Glutamatergic neuron (in vitro differentiated cells): ENCODE results near the gene NFASC. TPM values are rescaled to one million over a fixed set of nuclear protein-coding genes. Genes with fewer than 3 reads are reported as not detected.

Experiments
- DNase-seq: peaks from one replicate; pipeline ENCODE4 v3.0.0; 2022
- H3K27ac Mint-ChIP-seq: one replicate; pipeline ENCODE4 v1.8.0; 2020; ENCODE audit warnings: mild to moderate bottlenecking, mixed read lengths, inconsistent platforms; ENCODE audit not compliant: unreplicated experiment
- H3K27me3 Mint-ChIP-seq: one replicate; pipeline ENCODE4 v1.8.0; 2020; ENCODE audit warnings: mild to moderate bottlenecking, moderate library complexity, mixed read lengths, inconsistent platforms; ENCODE audit not compliant: unreplicated experiment
- H3K36me3 Mint-ChIP-seq: one replicate; pipeline ENCODE4 v1.8.0; 2020; ENCODE audit warnings: mild to moderate bottlenecking, mixed read lengths, inconsistent platforms; ENCODE audit not compliant: unreplicated experiment
- H3K4me1 Mint-ChIP-seq: one replicate; pipeline ENCODE4 v1.8.0; 2020; ENCODE audit warnings: mild to moderate bottlenecking, low read depth, mixed read lengths, inconsistent platforms; ENCODE audit not compliant: unreplicated experiment
- H3K4me3 Mint-ChIP-seq: one replicate; pipeline ENCODE4 v1.8.0; 2020; ENCODE audit warnings: mild to moderate bottlenecking, mixed read lengths, inconsistent platforms; ENCODE audit not compliant: unreplicated experiment
- H3K9me3 Mint-ChIP-seq: one replicate; pipeline ENCODE4 v1.8.0; 2020; ENCODE audit warnings: mild to moderate bottlenecking, moderate library complexity, mixed read lengths, inconsistent platforms; ENCODE audit not compliant: unreplicated experiment
- total RNA-seq: library from RNA; stranded (reverse); fragmentation: NEBNext Ultra II Directional; extraction: Animal tissue kit (Norgen Biotek cat#: 25700); gene quantifications from one replicate; pipeline ENCODE4 v1.2.1, GENCODE V29; 2021; ENCODE audit not compliant: unreplicated experiment
- TF ChIP-seq, protein P1 (sequence below): fragments of 200-600 bp; sonication (generic); IDR thresholded peaks from one replicate; pipeline ENCODE4 v1.5.0; 2021; ENCODE audit not compliant: partially characterized antibody, unreplicated experiment

The NFASC gene
- total RNA-seq, 1 donor from 2014 or later, result 301 TPM

DNA sequence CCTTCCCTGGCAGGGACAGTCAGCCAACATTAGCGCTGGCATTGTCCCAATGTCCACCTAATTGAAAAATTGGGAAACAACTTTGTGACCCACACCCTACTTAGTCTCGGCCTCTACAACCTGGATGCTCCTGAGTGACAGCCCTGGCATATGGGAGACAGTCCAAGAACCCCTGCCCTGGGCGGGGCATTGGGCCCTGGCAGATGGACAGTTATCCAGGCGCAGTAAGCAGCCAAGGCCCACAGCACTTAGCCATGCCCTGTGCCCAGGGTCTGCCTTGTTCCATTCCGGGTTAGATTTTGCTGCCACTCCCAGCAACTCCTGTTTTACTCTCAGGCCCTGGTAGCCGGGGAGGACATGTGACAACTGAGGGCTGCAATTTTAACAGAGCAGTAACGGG is 50.3 kb downstream of the NFASC start:
- Mint-ChIP-seq H3K9me3 (peaks cover 19% of the 10 kb centered on the region), H3K36me3 (peaks cover 9% of the 10 kb centered on the region), H3K27ac (no peak overlapping the region), H3K27me3 (peaks cover 9% of the 10 kb centered on the region), H3K4me1 (peaks cover 49% of the 10 kb centered on the region), H3K4me3 (no peak overlapping the region)
- TF ChIP-seq, protein P1, sequence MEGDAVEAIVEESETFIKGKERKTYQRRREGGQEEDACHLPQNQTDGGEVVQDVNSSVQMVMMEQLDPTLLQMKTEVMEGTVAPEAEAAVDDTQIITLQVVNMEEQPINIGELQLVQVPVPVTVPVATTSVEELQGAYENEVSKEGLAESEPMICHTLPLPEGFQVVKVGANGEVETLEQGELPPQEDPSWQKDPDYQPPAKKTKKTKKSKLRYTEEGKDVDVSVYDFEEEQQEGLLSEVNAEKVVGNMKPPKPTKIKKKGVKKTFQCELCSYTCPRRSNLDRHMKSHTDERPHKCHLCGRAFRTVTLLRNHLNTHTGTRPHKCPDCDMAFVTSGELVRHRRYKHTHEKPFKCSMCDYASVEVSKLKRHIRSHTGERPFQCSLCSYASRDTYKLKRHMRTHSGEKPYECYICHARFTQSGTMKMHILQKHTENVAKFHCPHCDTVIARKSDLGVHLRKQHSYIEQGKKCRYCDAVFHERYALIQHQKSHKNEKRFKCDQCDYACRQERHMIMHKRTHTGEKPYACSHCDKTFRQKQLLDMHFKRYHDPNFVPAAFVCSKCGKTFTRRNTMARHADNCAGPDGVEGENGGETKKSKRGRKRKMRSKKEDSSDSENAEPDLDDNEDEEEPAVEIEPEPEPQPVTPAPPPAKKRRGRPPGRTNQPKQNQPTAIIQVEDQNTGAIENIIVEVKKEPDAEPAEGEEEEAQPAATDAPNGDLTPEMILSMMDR, result no peak
- DNase-seq, result no peak

GRCh38 chr1:204921855-204922516 is 51.3 kb downstream of the NFASC start:
- Mint-ChIP-seq H3K27me3 (peaks cover 9% of the 10 kb centered on the region), H3K9me3 (peaks cover 19% of the 10 kb centered on the region), H3K36me3 (peaks cover 9% of the 10 kb centered on the region), H3K4me3 (peak overlapping the region; percentile 54), H3K27ac (peak overlapping the region; percentile 92), H3K4me1 (peaks cover 47% of the 10 kb centered on the region)
- TF ChIP-seq, protein P1, result no peak
- no peak for DNase-seq

GRCh38 chr1:204923201-204923600 is 52.5 kb downstream of the NFASC start:
- TF ChIP-seq, protein P1, result no peak
- peaks cover 9% of the 10 kb centered on the region for H3K27me3 Mint-ChIP-seq
- peak; percentile 54 for DNase-seq
- peak overlapping the region; percentile 92 for H3K27ac Mint-ChIP-seq
- H3K4me3 Mint-ChIP-seq, result peak overlapping the region; percentile 50
- peaks cover 57% of the 10 kb centered on the region for H3K4me1 Mint-ChIP-seq
- peaks cover 15% of the 10 kb centered on the region for H3K9me3 Mint-ChIP-seq
- H3K36me3 Mint-ChIP-seq, result peaks cover under 1% of the 10 kb centered on the region

DNA sequence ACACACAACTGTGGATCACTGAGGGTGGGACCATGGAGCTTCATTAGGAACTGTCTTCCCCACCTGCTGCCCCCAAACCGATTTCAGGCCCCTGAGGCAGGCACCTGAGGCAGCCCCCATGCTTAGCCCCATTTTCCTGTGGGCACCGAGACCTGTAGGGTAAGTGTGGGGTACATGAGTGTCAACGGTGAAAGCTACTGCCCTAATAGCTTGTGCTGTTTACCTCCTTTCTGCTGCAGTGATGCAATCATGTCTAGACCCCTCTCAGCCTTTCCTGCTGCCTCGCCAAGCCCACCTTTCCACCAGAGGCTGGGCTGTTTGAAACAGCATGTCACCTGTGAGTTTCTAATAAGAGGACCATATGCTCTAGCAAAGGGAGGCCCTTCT is 53.0 kb downstream of the NFASC start:
- Mint-ChIP-seq H3K36me3 (no peaks in the 10 kb centered on the region), H3K4me1 (peaks cover 57% of the 10 kb centered on the region), H3K27me3 (peaks cover 9% of the 10 kb centered on the region), H3K9me3 (peaks cover 15% of the 10 kb centered on the region), H3K27ac (peak overlapping the region; percentile 92), H3K4me3 (peak overlapping the region; percentile 50)
- no peak for DNase-seq
- TF ChIP-seq, protein P1, result no peak

GRCh38 chr1:204924013-204924759 is 53.5 kb downstream of the NFASC start:
- Mint-ChIP-seq H3K4me3 (peak overlapping the region; percentile 53), H3K27ac (peak overlapping the region; percentile 92), H3K36me3 (no peaks in the 10 kb centered on the region), H3K4me1 (peaks cover 57% of the 10 kb centered on the region), H3K27me3 (peaks cover 10% of the 10 kb centered on the region), H3K9me3 (peaks cover 15% of the 10 kb centered on the region)
- TF ChIP-seq, protein P1, result no peak
- DNase-seq, result no peak
